ENCODE measurements around the gene COL6A2.

DNA sequence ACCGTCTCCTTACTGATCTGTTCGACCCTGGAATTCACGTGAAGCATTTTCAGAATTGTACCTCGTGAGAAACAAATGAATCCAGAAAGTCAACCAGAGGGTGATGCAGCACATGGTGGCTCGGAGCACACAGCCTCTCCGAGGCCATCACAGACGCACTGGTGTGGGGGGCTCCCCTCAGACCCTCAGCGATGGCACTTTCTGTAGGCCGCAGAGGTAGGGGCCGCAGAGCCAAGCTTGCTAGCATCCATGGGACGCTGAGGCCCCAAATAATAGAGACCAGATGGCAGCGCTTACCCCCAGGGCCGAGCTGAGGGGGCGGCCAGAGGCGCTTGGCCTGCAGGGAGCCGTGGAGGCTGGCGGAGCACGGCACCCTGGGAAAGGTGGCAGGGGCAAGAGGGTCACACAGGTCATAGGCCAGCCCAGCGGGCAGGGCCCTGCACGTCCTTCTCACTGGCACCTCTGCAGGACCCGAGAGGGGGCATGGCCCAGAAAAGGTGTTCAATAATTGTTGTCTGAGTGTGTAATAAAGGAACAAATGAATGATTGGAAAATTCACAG lies 28.1 kb upstream of the COL6A2 start:
- TF ChIP-seq CTCF (IDR thresholded peaks at IDR 0.05) (no peak), POLR2A (IDR thresholded peaks at IDR 0.05) (no peak), EP300 (IDR thresholded peaks at IDR 0.05) (no peak)

All from suprapubic skin (tissue), 3 donors.